K562 (cell line): ENCODE data around the gene RAB13. TPM values are rescaled to one million over a fixed set of nuclear protein-coding genes. Genes with fewer than 3 reads are reported as not detected.

ENCODE experiments used
- CCAR2 ChIP-seq: fragments of 200-400 bp; formaldehyde crosslinking; IDR thresholded peaks from 2 replicates; pipeline ENCODE4 v1.6.1; 2017; ENCODE audit warnings: mild to moderate bottlenecking, low read depth, low read length
- ELF1 ChIP-seq: fragments of 200-800 bp; sonication (Bioruptor generic); IDR thresholded peaks from 2 replicates; pipeline ENCODE4 v1.6.1; 2016; ENCODE audit warnings: missing genetic modification characterization, missing compliant biosample characterization
- EWSR1 ChIP-seq: fragments of 450-650 bp; IDR thresholded peaks from 2 replicates; pipeline ENCODE4 v1.6.1; 2018; ENCODE audit warnings: borderline replicate concordance, mild to moderate bottlenecking, low read depth, moderate library complexity; ENCODE audit not compliant: partially characterized antibody
- HDAC1 ChIP-seq, 2 experiments: fragments of 450-650 bp; IDR thresholded peaks; 2 replicates each; pipeline ENCODE4 v1.6.1; 2016 to 2017; ENCODE audit warnings: inconsistent platforms in 1 of 2, mild to moderate bottlenecking in 1 of 2, moderate library complexity in 1 of 2
- HLTF ChIP-seq: fragments of 450-650 bp; IDR thresholded peaks from 2 replicates; pipeline ENCODE4 v1.6.1; 2016
- HNRNPLL ChIP-seq: fragments of 200-400 bp; formaldehyde crosslinking; IDR thresholded peaks from 2 replicates; pipeline ENCODE4 v1.6.1; 2017; ENCODE audit warnings: low read length, low read depth, mild to moderate bottlenecking; ENCODE audit not compliant: poor library complexity, severe bottlenecking
- ILK ChIP-seq: fragments of 450-650 bp; IDR thresholded peaks from 2 replicates; pipeline ENCODE4 v1.6.1; 2016; ENCODE audit warnings: missing genetic modification characterization, low read depth, mild to moderate bottlenecking, missing compliant biosample characterization, moderate library complexity, borderline replicate concordance
- KDM1A ChIP-seq, 2 experiments: fragments of 450-650 bp; IDR thresholded peaks; 2 replicates each; pipeline ENCODE4 v1.6.1; 2016; ENCODE audit warnings: mild to moderate bottlenecking in 2 of 2
- LCOR ChIP-seq: sonication (generic); formaldehyde crosslinking; IDR thresholded peaks from 2 replicates; pipeline ENCODE4 v1.8.0; 2022; ENCODE audit warnings: mild to moderate bottlenecking, missing genetic modification reagents
- MAFK ChIP-seq: IDR thresholded peaks from 2 replicates; pipeline ENCODE4 v1.6.1; 2011; ENCODE audit warnings: low read length, improper control_type of control experiment
- MECOM ChIP-seq: fragments of 250-450 bp; sonication (Bioruptor Pico); IDR thresholded peaks from 2 replicates; pipeline ENCODE4 v1.8.0; 2022; ENCODE audit warnings: inconsistent platforms
- NFRKB ChIP-seq: fragments of 450-650 bp; IDR thresholded peaks from 2 replicates; pipeline ENCODE4 v1.6.1; 2016; ENCODE audit warnings: low read depth
- NFXL1 ChIP-seq: fragments of 450-650 bp; formaldehyde crosslinking; IDR thresholded peaks from 2 replicates; pipeline ENCODE4 v1.4.0; 2021; ENCODE audit warnings: mild to moderate bottlenecking
- PRMT5 ChIP-seq: sonication (generic); formaldehyde crosslinking; IDR thresholded peaks from 2 replicates; pipeline ENCODE4 v1.5.0; 2020; ENCODE audit warnings: missing genetic modification reagents
- RBM25 ChIP-seq: fragments of 200-400 bp; formaldehyde crosslinking; IDR thresholded peaks from 2 replicates; pipeline ENCODE4 v1.6.1; 2018; ENCODE audit warnings: low read length, low read depth, moderate library complexity; ENCODE audit not compliant: severe bottlenecking
- RUNX1 ChIP-seq: sonication (generic); IDR thresholded peaks from 2 replicates; pipeline ENCODE4 v1.6.1; 2016; ENCODE audit warnings: antibody characterized with exemption, low read depth
- SIRT6 ChIP-seq: IDR thresholded peaks from one replicate; pipeline ENCODE4 v1.6.1; 2012; ENCODE audit warnings: low read depth, mild to moderate bottlenecking, control low read depth, inconsistent platforms, low read length, moderate library complexity
- STAG1 ChIP-seq: sonication (generic); formaldehyde crosslinking; IDR thresholded peaks from 2 replicates; pipeline ENCODE4 v1.5.0; 2020; ENCODE audit warnings: missing genetic modification reagents, borderline replicate concordance
- TCF7 ChIP-seq: sonication (generic); IDR thresholded peaks from 2 replicates; pipeline ENCODE4 v1.6.1; 2016; ENCODE audit warnings: antibody characterized with exemption, borderline replicate concordance
- ZNF830 ChIP-seq: fragments of 250-450 bp; sonication (Bioruptor Pico); IDR thresholded peaks from 2 replicates; pipeline ENCODE4 v1.5.0; 2021; ENCODE audit warnings: mild to moderate bottlenecking
- polyA plus RNA-seq, 8 experiments: library from polyadenylated mRNA; depleted of rRNA in 4 of 8; stranded (reverse) in 5 of 8; unstranded in 3 of 8; fragments of >200 nt; fragmentation: Nextera tagmentation in 2 of 8; fragmentation: Illumina TruSeq in 1 of 8; extraction: Ambion mirVana in 2 of 8; extraction: Trizol in 1 of 8; gene quantifications; 2 replicates each; pipeline versions ENCODE4 v1.2.1 to v1.2.3, GENCODE V29; 2011 to 2014; ENCODE audit warnings: inconsistent platforms in 1 of 8, missing spikeins in 1 of 8
- total RNA-seq, 7 experiments: library from RNA; depleted of rRNA in 6 of 7; stranded (reverse); fragments of >200 nt in 6 of 7; fragmentation: Illumina TruSeq in 2 of 7; extraction: Trizol in 2 of 7; gene quantifications; 2 replicates each; pipeline versions ENCODE4 v1.2.1 to v1.2.3, GENCODE V29; 2011 to 2021; ENCODE audit warnings: low replicate concordance in 1 of 7
- TF ChIP-seq, protein P1 (sequence below): fragments of 450-650 bp; IDR thresholded peaks from 2 replicates; pipeline ENCODE4 v1.6.1; 2016
- TF ChIP-seq, protein P2 (sequence below): sonication (generic); IDR thresholded peaks from 2 replicates; pipeline ENCODE4 v1.6.1; 2016
- TF ChIP-seq, protein P3 (sequence below): sonication (generic); formaldehyde crosslinking; IDR thresholded peaks from 2 replicates; pipeline ENCODE4 v1.8.1; 2022; ENCODE audit warnings: missing genetic modification reagents
- TF ChIP-seq, protein P4 (sequence below), 2 experiments: IDR thresholded peaks in 1 of 2; conservative IDR thresholded peaks in 1 of 2; 2 replicates each; pipeline ENCODE4 v1.6.1; 2016; ENCODE audit warnings: low read depth in 2 of 2, mild to moderate bottlenecking in 1 of 2, missing compliant biosample characterization in 1 of 2, missing genetic modification characterization in 1 of 2, moderate library complexity in 1 of 2

RAB13 gene
- total and polyA plus RNA-seq, 9 of the 15 experiments (the other 6 are each of a cell fraction or from before 2014, with no cell fraction given) = 22.3 to 100 (median 39.8) TPM

DNA sequence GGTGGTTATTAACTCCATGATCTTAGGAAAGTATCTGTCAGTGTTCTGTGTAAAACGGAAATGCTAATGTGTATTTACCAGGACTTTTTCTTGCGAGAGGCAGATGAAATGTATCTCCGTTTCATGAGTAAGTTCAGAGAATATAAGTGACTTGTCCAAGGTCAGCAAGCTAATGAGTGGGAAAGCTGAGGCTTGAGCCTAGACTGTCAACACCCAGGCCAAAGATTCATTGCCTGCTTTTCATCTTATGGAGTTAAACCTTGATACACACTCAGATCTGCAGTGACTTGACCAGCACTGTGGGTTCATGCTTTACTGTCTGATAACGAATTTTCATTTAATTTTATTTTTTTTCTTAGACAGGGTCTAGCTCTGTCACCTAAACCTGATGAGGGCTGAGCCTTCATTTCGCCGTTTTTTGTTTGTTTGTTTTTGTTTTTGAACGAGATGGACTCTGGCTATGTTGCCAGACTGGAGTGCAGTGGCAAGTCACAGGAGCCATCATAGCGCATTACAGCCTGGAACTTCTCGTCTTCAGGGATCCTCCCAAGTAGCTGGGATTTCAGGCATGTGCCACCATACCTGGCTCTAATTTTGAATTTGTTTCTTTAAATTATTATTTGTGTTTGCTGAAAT, 7.7 kb downstream of the RAB13 start (continued):
- TF ChIP-seq, protein P1, sequence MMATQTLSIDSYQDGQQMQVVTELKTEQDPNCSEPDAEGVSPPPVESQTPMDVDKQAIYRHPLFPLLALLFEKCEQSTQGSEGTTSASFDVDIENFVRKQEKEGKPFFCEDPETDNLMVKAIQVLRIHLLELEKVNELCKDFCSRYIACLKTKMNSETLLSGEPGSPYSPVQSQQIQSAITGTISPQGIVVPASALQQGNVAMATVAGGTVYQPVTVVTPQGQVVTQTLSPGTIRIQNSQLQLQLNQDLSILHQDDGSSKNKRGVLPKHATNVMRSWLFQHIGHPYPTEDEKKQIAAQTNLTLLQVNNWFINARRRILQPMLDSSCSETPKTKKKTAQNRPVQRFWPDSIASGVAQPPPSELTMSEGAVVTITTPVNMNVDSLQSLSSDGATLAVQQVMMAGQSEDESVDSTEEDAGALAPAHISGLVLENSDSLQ = 0 out of 2 replicates have a peak, but pooled peaks have one; percentile 18
- TF ChIP-seq ELF1 (no peak), HDAC1 (IDR thresholded peaks at IDR 0.05) (no peak), RUNX1 (no peak), HNRNPLL (no peak), CCAR2 (no peak), TCF7 (no peak), PRMT5 (CRISPR knock-in tag) (no peak), RBM25 (peak; percentile 30), MECOM (CRISPR knock-in tag) (no peak), KDM1A (IDR thresholded peaks at IDR 0.05) (0 out of 4 replicates have a peak, but pooled peaks of 1 of the 2 experiments have one; percentile 8), LCOR (CRISPR knock-in tag) (no peak), ZNF830 (CRISPR knock-in tag) (no peak), EWSR1 (no peak), HLTF (peak; percentile 83), NFXL1 (CRISPR knock-in tag) (no peak), ILK (tag) (no peak), STAG1 (CRISPR knock-in tag) (no peak), SIRT6 (no peak), MAFK (no peak), NFRKB (no peak)
- TF ChIP-seq, protein P2, sequence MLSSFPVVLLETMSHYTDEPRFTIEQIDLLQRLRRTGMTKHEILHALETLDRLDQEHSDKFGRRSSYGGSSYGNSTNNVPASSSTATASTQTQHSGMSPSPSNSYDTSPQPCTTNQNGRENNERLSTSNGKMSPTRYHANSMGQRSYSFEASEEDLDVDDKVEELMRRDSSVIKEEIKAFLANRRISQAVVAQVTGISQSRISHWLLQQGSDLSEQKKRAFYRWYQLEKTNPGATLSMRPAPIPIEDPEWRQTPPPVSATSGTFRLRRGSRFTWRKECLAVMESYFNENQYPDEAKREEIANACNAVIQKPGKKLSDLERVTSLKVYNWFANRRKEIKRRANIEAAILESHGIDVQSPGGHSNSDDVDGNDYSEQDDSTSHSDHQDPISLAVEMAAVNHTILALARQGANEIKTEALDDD = 0 out of 2 replicates have a peak, but pooled peaks have one; percentile 17
- TF ChIP-seq, protein P3, sequence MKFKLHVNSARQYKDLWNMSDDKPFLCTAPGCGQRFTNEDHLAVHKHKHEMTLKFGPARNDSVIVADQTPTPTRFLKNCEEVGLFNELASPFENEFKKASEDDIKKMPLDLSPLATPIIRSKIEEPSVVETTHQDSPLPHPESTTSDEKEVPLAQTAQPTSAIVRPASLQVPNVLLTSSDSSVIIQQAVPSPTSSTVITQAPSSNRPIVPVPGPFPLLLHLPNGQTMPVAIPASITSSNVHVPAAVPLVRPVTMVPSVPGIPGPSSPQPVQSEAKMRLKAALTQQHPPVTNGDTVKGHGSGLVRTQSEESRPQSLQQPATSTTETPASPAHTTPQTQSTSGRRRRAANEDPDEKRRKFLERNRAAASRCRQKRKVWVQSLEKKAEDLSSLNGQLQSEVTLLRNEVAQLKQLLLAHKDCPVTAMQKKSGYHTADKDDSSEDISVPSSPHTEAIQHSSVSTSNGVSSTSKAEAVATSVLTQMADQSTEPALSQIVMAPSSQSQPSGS (CRISPR knock-in tag) = no peak
- TF ChIP-seq, protein P4, sequence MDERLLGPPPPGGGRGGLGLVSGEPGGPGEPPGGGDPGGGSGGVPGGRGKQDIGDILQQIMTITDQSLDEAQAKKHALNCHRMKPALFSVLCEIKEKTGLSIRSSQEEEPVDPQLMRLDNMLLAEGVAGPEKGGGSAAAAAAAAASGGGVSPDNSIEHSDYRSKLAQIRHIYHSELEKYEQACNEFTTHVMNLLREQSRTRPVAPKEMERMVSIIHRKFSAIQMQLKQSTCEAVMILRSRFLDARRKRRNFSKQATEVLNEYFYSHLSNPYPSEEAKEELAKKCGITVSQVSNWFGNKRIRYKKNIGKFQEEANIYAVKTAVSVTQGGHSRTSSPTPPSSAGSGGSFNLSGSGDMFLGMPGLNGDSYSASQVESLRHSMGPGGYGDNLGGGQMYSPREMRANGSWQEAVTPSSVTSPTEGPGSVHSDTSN (CRISPR knock-in tag; IDR thresholded peaks at IDR 0.05; ENCODE audit: low read depth) = no peak
- TF ChIP-seq, protein P4 (tag; conservative IDR thresholded peaks at IDR 0.05; ENCODE audit: low read depth) = peak; percentile 72
